Measurements from ENCODE around the gene TST. TPM values are rescaled to one million over a fixed set of nuclear protein-coding genes. Genes with fewer than 3 reads are reported as not detected.

The TST gene
- total RNA-seq, 1 donor from 2014 or later, result 48.1 TPM

- peak; percentile 46 for ATAC-seq
- no peak for DNase-seq
- intact Hi-C loops (cut with DNase I), result no loop called here
These were observed 12.9 kb upstream of the TST start for GRCh38 chr22:37032134-37032534.

GRCh38 chr22:37030560-37031281, 11.5 kb upstream of the TST start:
- Histone ChIP-seq H3K4me3 (no peak overlapping the region), H3K27ac (no peak overlapping the region), H3K4me1 (peaks cover 19% of the 10 kb centered on the region), H3K27me3 (no peaks in the 10 kb centered on the region), H3K36me3 (peaks cover 47% of the 10 kb centered on the region), H3K9me3 (no peaks in the 10 kb centered on the region)
- DNase-seq (no peak), ATAC-seq (no peak)
- intact Hi-C loops (cut with DNase I), result no loop called here
- no peak for TF ChIP-seq CTCF (IDR thresholded peaks at IDR 0.05)

More at GRCh38 chr22:37032134-37032534, 12.9 kb upstream of the TST start:
- peaks cover 33% of the 10 kb centered on the region for H3K36me3 ChIP-seq
- TF ChIP-seq CTCF (IDR thresholded peaks at IDR 0.05), result no peak
- peak overlapping the region; percentile 74 for H3K27ac ChIP-seq
- peaks cover 15% of the 10 kb centered on the region for H3K4me1 ChIP-seq
- H3K9me3 ChIP-seq, result no peaks in the 10 kb centered on the region
- no peaks in the 10 kb centered on the region for H3K27me3 ChIP-seq
- no peak overlapping the region for H3K4me3 ChIP-seq

GRCh38 chr22:37028692-37029674, 9.7 kb upstream of the TST start:
- no peaks in the 10 kb centered on the region for H3K27me3 ChIP-seq
- no peaks in the 10 kb centered on the region for H3K9me3 ChIP-seq
- ATAC-seq, result no peak
- H3K4me3 ChIP-seq, result no peak overlapping the region
- intact Hi-C loops (cut with DNase I), result no loop called here
- H3K36me3 ChIP-seq, result peaks cover 63% of the 10 kb centered on the region
- H3K27ac ChIP-seq, result no peak overlapping the region
- no peak for DNase-seq
- H3K4me1 ChIP-seq, result peaks cover 19% of the 10 kb centered on the region
- no peak for TF ChIP-seq CTCF (IDR thresholded peaks at IDR 0.05)

- Histone ChIP-seq H3K36me3 (peaks cover 63% of the 10 kb centered on the region), H3K4me3 (no peak overlapping the region), H3K4me1 (peaks cover 19% of the 10 kb centered on the region), H3K27me3 (no peaks in the 10 kb centered on the region), H3K9me3 (no peaks in the 10 kb centered on the region), H3K27ac (no peak overlapping the region)
- no peak for TF ChIP-seq CTCF (IDR thresholded peaks at IDR 0.05)
- intact Hi-C loops (cut with DNase I), result no loop called here
- no peak for ATAC-seq
- DNase-seq, result no peak
These were observed 8.3 kb upstream of the TST start for GRCh38 chr22:37027556-37027955.

- Histone ChIP-seq H3K36me3 (peaks cover 63% of the 10 kb centered on the region), H3K4me1 (peaks cover 20% of the 10 kb centered on the region), H3K27ac (no peak overlapping the region), H3K4me3 (no peak overlapping the region), H3K27me3 (no peaks in the 10 kb centered on the region), H3K9me3 (no peaks in the 10 kb centered on the region)
- ATAC-seq, result no peak
- no peak for DNase-seq
- intact Hi-C loops (cut with DNase I), result no loop called here
- TF ChIP-seq CTCF (IDR thresholded peaks at IDR 0.05), result no peak
These were observed 7.1 kb upstream of the TST start for GRCh38 chr22:37026325-37026724.
